Measurements from ENCODE around the gene GPR137B. TPM values are rescaled to one million over a fixed set of nuclear protein-coding genes. Genes with fewer than 3 reads are reported as not detected.

Gene GPR137B
- total and polyA plus RNA-seq, 4 donors, result 2.2 to 8.6 (median 5.3) TPM

DNA sequence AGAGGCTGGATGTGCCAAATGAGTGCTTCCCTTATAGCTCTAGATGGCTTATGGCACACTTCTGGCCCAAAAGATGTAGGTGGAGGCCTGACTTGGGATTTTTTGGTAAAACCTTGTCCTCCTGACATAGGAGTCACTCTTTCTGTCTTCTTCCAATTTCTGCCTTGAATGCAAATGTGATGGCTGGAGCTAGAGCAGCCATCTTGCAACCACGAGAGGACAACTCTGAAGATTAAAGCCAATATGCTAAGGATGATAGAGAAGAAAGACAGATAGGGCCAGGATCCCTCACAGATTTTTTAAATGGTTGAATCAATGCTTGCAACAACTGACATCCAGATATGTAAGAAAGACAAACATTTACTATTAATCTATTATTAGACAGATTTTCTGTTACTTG lies 8.5 kb upstream of the GPR137B start:
- Histone ChIP-seq H3K36me3 (ENCODE audit: control insufficient read depth in 4 of 4, insufficient read depth in 3 of 4, low read depth in 1 of 4, low read length in 3 of 4) (no peaks in the 10 kb centered on the region), H3K27ac (ENCODE audit: low read depth in 1 of 2, low read length in 2 of 2) (no peak overlapping the region), H3K9ac (ENCODE audit: low read depth in 1 of 2, low read length in 2 of 2) (no peak overlapping the region), H3K27me3 (ENCODE audit: control insufficient read depth in 4 of 4, insufficient read depth in 4 of 4, low read length in 3 of 4) (peaks cover 0 to 3% (median 0%) of the 10 kb centered on the region in 4 donors), H3K4me1 (ENCODE audit: control insufficient read depth in 4 of 4, insufficient read depth in 4 of 4, low read length in 3 of 4) (no peaks in the 10 kb centered on the region), H3K4me3 (ENCODE audit: low read depth in 1 of 3, low read length in 3 of 3) (no peak overlapping the region), H3K9me3 (ENCODE audit: control insufficient read depth in 4 of 4, low read length in 3 of 4) (no peaks in the 10 kb centered on the region)
- no peak for TF ChIP-seq TAF1 (conservative IDR thresholded peaks at IDR 0.05)
- TF ChIP-seq EGR1 (IDR thresholded peaks at IDR 0.05; ENCODE audit: low read depth in 2 of 2), result no peak
- TF ChIP-seq HNF4G (IDR thresholded peaks at IDR 0.05), result no peak
- no peak for TF ChIP-seq RAD21 (IDR thresholded peaks at IDR 0.05)
- TF ChIP-seq HNF4A (conservative IDR thresholded peaks at IDR 0.05), result no peak
- TF ChIP-seq ZBTB33 (IDR thresholded peaks at IDR 0.05), result no peak
- no peak for TF ChIP-seq FOXA2 (IDR thresholded peaks at IDR 0.05)
- no peak for TF ChIP-seq ATF3 (IDR thresholded peaks at IDR 0.05)
- TF ChIP-seq NR2F2 (IDR thresholded peaks at IDR 0.05), result no peak
- TF ChIP-seq, protein P1, sequence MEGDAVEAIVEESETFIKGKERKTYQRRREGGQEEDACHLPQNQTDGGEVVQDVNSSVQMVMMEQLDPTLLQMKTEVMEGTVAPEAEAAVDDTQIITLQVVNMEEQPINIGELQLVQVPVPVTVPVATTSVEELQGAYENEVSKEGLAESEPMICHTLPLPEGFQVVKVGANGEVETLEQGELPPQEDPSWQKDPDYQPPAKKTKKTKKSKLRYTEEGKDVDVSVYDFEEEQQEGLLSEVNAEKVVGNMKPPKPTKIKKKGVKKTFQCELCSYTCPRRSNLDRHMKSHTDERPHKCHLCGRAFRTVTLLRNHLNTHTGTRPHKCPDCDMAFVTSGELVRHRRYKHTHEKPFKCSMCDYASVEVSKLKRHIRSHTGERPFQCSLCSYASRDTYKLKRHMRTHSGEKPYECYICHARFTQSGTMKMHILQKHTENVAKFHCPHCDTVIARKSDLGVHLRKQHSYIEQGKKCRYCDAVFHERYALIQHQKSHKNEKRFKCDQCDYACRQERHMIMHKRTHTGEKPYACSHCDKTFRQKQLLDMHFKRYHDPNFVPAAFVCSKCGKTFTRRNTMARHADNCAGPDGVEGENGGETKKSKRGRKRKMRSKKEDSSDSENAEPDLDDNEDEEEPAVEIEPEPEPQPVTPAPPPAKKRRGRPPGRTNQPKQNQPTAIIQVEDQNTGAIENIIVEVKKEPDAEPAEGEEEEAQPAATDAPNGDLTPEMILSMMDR (IDR thresholded peaks at IDR 0.05; ENCODE audit: low read depth, low read length, missing input control), result no peak
- TF ChIP-seq REST (IDR thresholded peaks at IDR 0.05), result no peak
- DNase-seq (ENCODE audit: low spot score), result no peak
- WGBS, result 88% methylated on average over 1 of the region's 1 CpG

DNA sequence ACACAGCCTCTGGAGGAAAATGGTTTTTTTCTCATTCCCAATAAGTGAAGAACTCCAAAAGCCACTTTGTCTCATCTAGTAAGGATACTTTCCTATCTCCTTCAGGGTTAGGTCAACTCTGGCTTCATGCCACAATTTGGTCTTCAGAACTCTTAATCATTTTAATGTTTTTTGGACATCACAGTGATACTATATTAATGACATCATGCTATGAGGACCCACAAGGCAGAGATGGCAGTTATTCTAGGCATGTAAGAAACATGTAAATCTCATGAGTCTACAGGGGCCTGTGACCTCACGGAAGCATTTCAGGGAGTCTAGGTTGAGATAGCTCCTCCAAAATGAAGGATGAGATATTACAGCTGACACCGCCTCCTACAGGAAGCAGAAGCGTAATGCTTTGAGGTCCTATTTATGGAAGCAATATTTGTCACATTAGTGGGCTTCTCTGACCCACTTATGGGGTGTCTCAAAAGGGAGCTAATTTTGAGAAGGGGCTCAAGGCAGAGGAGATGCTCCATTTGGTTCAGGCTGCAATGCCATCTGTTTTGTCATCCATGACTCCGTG lies 5.0 kb upstream of the GPR137B start:
- no peak for DNase-seq (ENCODE audit: low spot score)
- no peak overlapping the region for H3K4me3 ChIP-seq (ENCODE audit: low read depth in 1 of 3, low read length in 3 of 3)
- H3K4me1 ChIP-seq (ENCODE audit: control insufficient read depth in 4 of 4, insufficient read depth in 4 of 4, low read length in 3 of 4), result peaks cover 0 to 7% (median 6%) of the 10 kb centered on the region in 4 donors
- H3K9me3 ChIP-seq (ENCODE audit: control insufficient read depth in 4 of 4, low read length in 3 of 4), result no peaks in the 10 kb centered on the region
- 89% methylated on average over 4 of the region's 4 CpGs for WGBS
- H3K27me3 ChIP-seq (ENCODE audit: control insufficient read depth in 4 of 4, insufficient read depth in 4 of 4, low read length in 3 of 4), result peaks cover 0 to 3% (median 0%) of the 10 kb centered on the region in 4 donors
- no peak overlapping the region for H3K9ac ChIP-seq (ENCODE audit: low read depth in 1 of 2, low read length in 2 of 2)
- TF ChIP-seq TAF1 (conservative IDR thresholded peaks at IDR 0.05) (no peak), YY1 (IDR thresholded peaks at IDR 0.05) (no peak), FOXA1 (IDR thresholded peaks at IDR 0.05) (no peak), RAD21 (IDR thresholded peaks at IDR 0.05) (no peak), RXRA (IDR thresholded peaks at IDR 0.05) (no peak), HNF4G (IDR thresholded peaks at IDR 0.05) (no peak), NR2F2 (IDR thresholded peaks at IDR 0.05) (no peak), HNF4A (conservative IDR thresholded peaks at IDR 0.05) (no peak), ATF3 (IDR thresholded peaks at IDR 0.05) (no peak), JUND (IDR thresholded peaks at IDR 0.05) (no peak), GABPA (IDR thresholded peaks at IDR 0.05 in 1 of 2, conservative IDR thresholded peaks at IDR 0.05 in 1 of 2) (no peak), FOXA2 (IDR thresholded peaks at IDR 0.05) (no peak), ZBTB33 (IDR thresholded peaks at IDR 0.05) (no peak), EGR1 (IDR thresholded peaks at IDR 0.05; ENCODE audit: low read depth in 2 of 2) (no peak)
- TF ChIP-seq, protein P2, sequence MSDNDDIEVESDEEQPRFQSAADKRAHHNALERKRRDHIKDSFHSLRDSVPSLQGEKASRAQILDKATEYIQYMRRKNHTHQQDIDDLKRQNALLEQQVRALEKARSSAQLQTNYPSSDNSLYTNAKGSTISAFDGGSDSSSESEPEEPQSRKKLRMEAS (IDR thresholded peaks at IDR 0.05), result no peak
- no peaks in the 10 kb centered on the region for H3K36me3 ChIP-seq (ENCODE audit: control insufficient read depth in 4 of 4, insufficient read depth in 3 of 4, low read depth in 1 of 4, low read length in 3 of 4)
- no peak overlapping the region for H3K27ac ChIP-seq (ENCODE audit: low read depth in 1 of 2, low read length in 2 of 2)
